ENCODE results near the gene BARX2. TPM values are rescaled to one million over a fixed set of nuclear protein-coding genes. Genes with fewer than 3 reads are reported as not detected.

BARX2 gene
- total RNA-seq, 1 experiment from 2014 or later = 13.4 TPM

- TF ChIP-seq CTCF (conservative IDR thresholded peaks at IDR 0.05) = no peak
- no peak for TF ChIP-seq EZH2 (IDR thresholded peaks at IDR 0.05; ENCODE audit: low read depth)
- Histone ChIP-seq H3K4me3 (no peak overlapping the region), H3K79me2 (ENCODE audit: low read depth) (peaks cover 69% of the 10 kb centered on the region), H3F3A (ENCODE audit: insufficient read depth, low read depth) (no peaks in the 10 kb centered on the region; the same call in 1 of the 2 replicates), H2AFZ (no peak overlapping the region), H4K20me1 (ENCODE audit: insufficient read depth) (no peaks in the 10 kb centered on the region), H3K27ac (no peak overlapping the region), H3K9me2 (ENCODE audit: insufficient read depth) (no peaks in the 10 kb centered on the region), H3K4me1 (replicated peaks; ENCODE audit: insufficient read depth) (peaks cover 9% of the 10 kb centered on the region), H3K36me3 (ENCODE audit: low read depth) (no peaks in the 10 kb centered on the region), H3K9me3 (ENCODE audit: insufficient read depth, low read depth) (no peaks in the 10 kb centered on the region), H3K27me3 (ENCODE audit: insufficient read depth, low read depth) (no peaks in the 10 kb centered on the region), H3K4me2 (no peak overlapping the region)
- CTCF ChIA-PET = no interaction called here
- BruUV-seq (replicated peaks) = no TSS peak
- POLR2A ChIA-PET (ENCODE audit: unreplicated experiment) = no interaction called here
- intact Hi-C loops (cut with micrococcal nuclease; ENCODE audit: unreplicated experiment) = no loop called here
- no peak for DNase-seq
Measured at GRCh38 chr11:129395883-129396282, 20.2 kb downstream of the BARX2 start.

- Histone ChIP-seq H3K4me3 (no peak overlapping the region), H2AFZ (no peak overlapping the region), H3K27me3 (ENCODE audit: insufficient read depth, low read depth) (no peaks in the 10 kb centered on the region), H3K4me2 (no peak overlapping the region), H3K27ac (no peak overlapping the region), H3K36me3 (ENCODE audit: low read depth) (no peaks in the 10 kb centered on the region), H3K4me1 (replicated peaks; ENCODE audit: insufficient read depth) (peaks cover 6% of the 10 kb centered on the region), H3F3A (ENCODE audit: insufficient read depth, low read depth) (no peaks in the 10 kb centered on the region; the same call in 1 of the 2 replicates), H3K9me3 (ENCODE audit: insufficient read depth, low read depth) (no peaks in the 10 kb centered on the region), H3K9me2 (ENCODE audit: insufficient read depth) (no peaks in the 10 kb centered on the region), H3K79me2 (ENCODE audit: low read depth) (peaks cover 68% of the 10 kb centered on the region), H4K20me1 (ENCODE audit: insufficient read depth) (no peaks in the 10 kb centered on the region)
- TF ChIP-seq CTCF (conservative IDR thresholded peaks at IDR 0.05) (no peak), EZH2 (IDR thresholded peaks at IDR 0.05; ENCODE audit: low read depth) (no peak)
- ChIA-PET CTCF (no interaction called here), POLR2A (ENCODE audit: unreplicated experiment) (no interaction called here)
- no TSS peak for BruUV-seq (replicated peaks)
- intact Hi-C loops (cut with micrococcal nuclease; ENCODE audit: unreplicated experiment) = no loop called here
- no peak for DNase-seq
Measured at GRCh38 chr11:129396454-129396853, 20.8 kb downstream of the BARX2 start.

GRCh38 chr11:129402206-129403171, 26.8 kb downstream of the BARX2 start:
- H3K4me3 ChIP-seq = no peak overlapping the region
- H2AFZ ChIP-seq = no peak overlapping the region
- DNase-seq = peak in 1 of 2 experiments; percentile 45
- H3K9me3 ChIP-seq (ENCODE audit: insufficient read depth, low read depth) = no peaks in the 10 kb centered on the region
- no peaks in the 10 kb centered on the region for H3K9me2 ChIP-seq (ENCODE audit: insufficient read depth)
- H3K4me1 ChIP-seq (replicated peaks; ENCODE audit: insufficient read depth) = no peaks in the 10 kb centered on the region
- intact Hi-C loops (cut with micrococcal nuclease; ENCODE audit: unreplicated experiment) = no loop called here
- H3K27ac ChIP-seq = no peak overlapping the region
- CTCF ChIA-PET = interaction anchor here (0.5 kb wide), 1 partner anchor 1004 kb away, joined by 4 read pairs; no protein-coding TSS in a partner anchor
- POLR2A ChIA-PET (ENCODE audit: unreplicated experiment) = no interaction called here
- H3F3A ChIP-seq (ENCODE audit: insufficient read depth, low read depth) = no peaks in the 10 kb centered on the region
- H3K4me2 ChIP-seq = no peak overlapping the region
- H3K27me3 ChIP-seq (ENCODE audit: insufficient read depth, low read depth) = no peaks in the 10 kb centered on the region
- peaks cover 28% of the 10 kb centered on the region for H3K79me2 ChIP-seq (ENCODE audit: low read depth)
- TF ChIP-seq CTCF (conservative IDR thresholded peaks at IDR 0.05) (no peak), EZH2 (IDR thresholded peaks at IDR 0.05; ENCODE audit: low read depth) (no peak)
- no peaks in the 10 kb centered on the region for H4K20me1 ChIP-seq (ENCODE audit: insufficient read depth)
- no peaks in the 10 kb centered on the region for H3K36me3 ChIP-seq (ENCODE audit: low read depth)
- BruUV-seq (replicated peaks) = no TSS peak

Measured in PC-9 (cell line).